Fibroblast of the aortic adventitia (primary cell): Measurements from ENCODE around the gene CNST. TPM values are rescaled to one million over a fixed set of nuclear protein-coding genes. Genes with fewer than 3 reads are reported as not detected.

Experiments used
- DNase-seq: peaks from one replicate; pipeline ENCODE4 v3.0.0-alpha.2; 2010; ENCODE audit warnings: low read depth
- H3K4me3 ChIP-seq: 2 replicates; pipeline ENCODE4 v1.5.1; 2011; ENCODE audit warnings: low read depth, mild to moderate bottlenecking, control low read depth, low read length, moderate library complexity
- CTCF ChIP-seq: IDR thresholded peaks from 2 replicates; pipeline ENCODE4 v1.5.1; 2011; ENCODE audit warnings: mild to moderate bottlenecking, low read length, control low read depth, inconsistent platforms; ENCODE audit not compliant: insufficient read depth
- total RNA-seq: library from RNA; depleted of rRNA; stranded (reverse); fragments of >200 nt; gene quantifications from 2 replicates; pipeline ENCODE4 v1.2.3, GENCODE V29; 2012; ENCODE audit warnings: low replicate concordance

Gene CNST
- total RNA-seq, 1 donor, result 25.2 TPM

DNA sequence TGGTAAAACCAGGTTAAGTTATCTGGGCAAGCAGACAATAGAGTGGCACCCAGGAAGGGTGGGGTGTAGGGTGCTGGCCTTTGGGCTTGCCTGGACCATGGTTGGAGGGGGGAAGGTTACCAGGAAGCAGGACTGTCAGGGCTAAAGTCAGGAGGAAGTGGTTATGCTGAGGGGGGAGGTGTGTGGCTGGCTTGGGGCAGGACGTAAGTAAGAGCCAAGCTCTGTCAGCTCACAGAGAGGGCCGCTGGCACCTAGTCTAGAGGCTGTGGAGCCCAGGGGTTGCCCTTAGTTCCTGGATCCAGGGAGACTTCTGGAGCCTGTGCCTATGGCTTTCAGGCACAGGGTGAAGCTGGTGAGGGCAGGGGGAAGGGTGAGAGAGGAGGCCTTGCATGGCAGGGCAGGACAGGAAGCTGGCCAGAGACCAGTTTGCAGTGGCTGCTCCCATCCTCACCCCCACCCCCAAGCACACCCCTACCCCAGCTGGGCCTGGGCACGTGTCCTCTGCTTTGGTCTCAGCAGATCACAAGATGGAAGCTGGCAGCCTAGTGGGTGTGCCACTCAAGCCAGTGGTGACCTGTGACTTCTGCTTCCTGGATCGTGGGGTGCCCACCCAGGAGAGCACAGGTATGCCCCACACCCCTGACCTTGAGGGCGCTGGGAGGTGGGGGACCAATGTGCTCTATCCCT lies 38.7 kb upstream of the CNST start:
- no peak for TF ChIP-seq CTCF
- DNase-seq, result no peak

DNA sequence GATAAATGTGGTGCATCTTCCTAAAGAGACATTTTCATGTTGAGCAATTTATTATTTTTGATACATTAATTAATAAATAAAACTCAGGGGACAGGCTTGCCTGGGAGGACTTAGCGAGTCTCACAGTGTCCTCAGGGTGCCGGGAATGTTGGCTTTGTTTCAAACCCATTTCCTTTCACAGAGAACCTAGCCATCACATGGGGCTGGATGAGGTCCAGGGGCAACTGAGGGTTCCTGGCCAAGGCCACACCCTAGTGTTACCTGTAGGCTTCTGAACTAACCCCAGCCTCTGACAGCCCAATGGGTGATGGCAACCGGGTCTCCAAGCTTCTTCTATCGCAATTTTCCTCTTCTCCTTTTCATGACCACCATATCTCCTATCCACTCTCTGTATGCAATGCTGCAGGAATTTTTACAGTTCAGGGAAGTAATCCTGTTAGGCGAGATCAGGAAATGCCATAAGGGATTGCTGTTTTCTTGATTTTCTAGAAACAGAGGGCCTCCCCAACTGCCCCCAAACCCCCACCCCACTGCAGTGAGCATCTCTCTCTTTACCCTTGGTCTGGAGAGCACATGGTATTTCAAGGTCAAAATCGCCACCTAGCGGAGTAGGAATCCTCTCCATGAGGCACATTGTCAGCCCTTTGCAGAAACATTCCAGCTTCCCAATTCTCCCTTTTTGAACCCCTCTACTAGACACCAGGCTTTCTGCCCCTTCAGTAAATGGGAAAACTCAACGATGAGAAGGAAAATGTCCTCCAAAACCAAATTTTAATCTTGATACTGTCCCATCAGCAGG lies 37.1 kb upstream of the CNST start:
- H3K4me3 ChIP-seq, result no peak overlapping the region
- no peak for DNase-seq
- no peak for TF ChIP-seq CTCF

More for the DNA sequence above, 38.7 kb upstream of the CNST start:
- no peak overlapping the region for H3K4me3 ChIP-seq

- TF ChIP-seq CTCF, result no peak
- DNase-seq, result no peak
- no peak overlapping the region for H3K4me3 ChIP-seq
These were observed 35.8 kb upstream of the CNST start for GRCh38 chr1:246530482-246530881.

DNA sequence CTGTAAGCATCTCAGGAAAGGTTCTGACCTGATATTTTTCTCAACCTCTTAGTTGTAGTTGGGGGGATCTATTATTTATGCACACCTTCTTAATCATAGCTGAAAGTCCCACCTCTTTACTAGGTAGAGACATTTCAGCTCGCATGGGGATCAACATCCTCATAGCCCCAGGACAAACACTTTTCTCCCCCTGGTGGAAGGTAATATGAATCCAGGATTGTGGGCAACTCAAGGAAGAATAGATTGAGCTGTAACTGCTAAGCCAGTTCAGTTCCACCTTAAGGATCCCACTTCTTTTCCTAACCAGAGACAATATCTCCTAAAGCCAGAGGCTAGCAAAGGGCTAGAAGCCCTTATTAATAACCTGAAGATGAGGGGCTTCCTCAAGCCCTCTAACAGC lies 33.7 kb upstream of the CNST start:
- no peak for DNase-seq
- TF ChIP-seq CTCF, result peak; percentile 9

DNA sequence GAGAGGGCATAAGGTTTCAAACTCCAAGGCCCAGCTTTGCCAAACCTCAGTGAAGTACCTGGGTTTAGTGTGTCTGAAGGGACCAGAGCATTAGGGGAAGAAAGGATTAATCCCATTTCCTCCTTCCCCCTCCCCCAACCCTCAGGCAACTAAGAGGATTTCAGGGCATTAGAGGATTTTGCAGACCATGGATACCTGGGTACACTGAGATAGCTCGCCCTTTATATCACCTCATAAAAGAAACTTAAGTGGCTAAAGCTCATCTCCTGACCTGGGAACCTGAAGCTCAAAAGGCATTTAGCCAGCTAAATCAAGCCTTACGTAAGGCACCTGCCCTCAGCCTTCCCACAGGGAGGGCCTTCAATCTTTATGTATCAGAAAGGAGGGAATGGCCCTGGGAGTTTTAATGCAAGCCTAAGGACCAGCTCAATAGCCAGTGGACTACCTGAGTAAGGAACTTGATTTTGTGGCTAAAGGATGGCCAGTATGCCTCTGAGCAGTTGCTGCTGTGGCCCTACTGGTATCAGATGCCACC lies 32.8 kb upstream of the CNST start:
- no peak overlapping the region for H3K4me3 ChIP-seq
- TF ChIP-seq CTCF, result no peak
- no peak for DNase-seq

More for the DNA sequence above, 33.7 kb upstream of the CNST start:
- no peak overlapping the region for H3K4me3 ChIP-seq

- DNase-seq, result no peak
- no peak overlapping the region for H3K4me3 ChIP-seq
- no peak for TF ChIP-seq CTCF
These were observed 32.1 kb upstream of the CNST start for GRCh38 chr1:246534114-246534513.
